KOPT-K1 (cell line): ENCODE results near the gene PCDH17.

Source experiments
- H3K27ac ChIP-seq: fragments of 200-600 bp; sonication (generic); 2 replicates; pipeline ENCODE4 v1.5.1; 2016; ENCODE audit warnings: antibody characterized with exemption, mild to moderate bottlenecking, low read depth, low read length; ENCODE audit not compliant: poor library complexity, severe bottlenecking
- H3K36me3 ChIP-seq: fragments of 200-600 bp; sonication (generic); 2 replicates; pipeline ENCODE4 v1.5.1; 2017; ENCODE audit warnings: antibody characterized with exemption, mild to moderate bottlenecking, low read length, moderate library complexity; ENCODE audit not compliant: insufficient read depth
- H3K9me3 ChIP-seq: fragments of 200-600 bp; sonication (generic); 2 replicates; pipeline ENCODE4 v1.5.1; 2017; ENCODE audit warnings: antibody characterized with exemption, low read length, mild to moderate bottlenecking; ENCODE audit not compliant: insufficient read depth, poor library complexity, severe bottlenecking

The PCDH17 gene

DNA sequence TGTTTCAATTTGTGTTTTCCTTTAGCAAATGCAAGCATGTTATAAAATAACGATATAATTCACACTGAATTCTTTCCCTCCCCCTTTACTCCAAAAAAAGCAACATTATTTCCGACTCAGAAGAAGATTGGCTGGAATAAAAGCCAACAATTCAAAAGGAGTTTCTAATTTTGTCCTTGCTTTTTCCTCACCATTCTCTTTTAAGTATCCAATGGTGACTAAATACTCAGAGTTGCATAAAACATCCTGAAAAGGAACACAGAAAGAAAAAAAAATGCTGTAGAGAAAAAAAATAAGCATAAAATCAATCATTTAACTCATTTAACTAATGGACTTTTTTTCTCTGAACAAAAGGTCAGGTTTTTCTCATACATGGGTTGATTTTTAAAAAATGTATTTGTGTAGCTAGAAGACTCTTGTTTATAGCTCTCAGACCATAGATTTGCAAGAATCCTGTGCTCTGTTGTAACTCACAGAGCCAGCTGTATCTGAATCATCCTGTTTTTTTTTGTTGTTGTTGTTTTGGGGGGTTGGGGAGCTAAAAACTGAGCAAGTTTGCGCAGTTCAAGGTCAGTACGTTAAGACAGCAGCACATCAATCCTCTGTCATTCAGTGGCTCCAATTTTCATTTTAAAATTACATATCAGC is 108.1 kb downstream of the PCDH17 start:
- no peaks in the 10 kb centered on the region for H3K9me3 ChIP-seq
- H3K27ac ChIP-seq, result no peak overlapping the region

GRCh38 chr13:57740719-57741118 is 109.2 kb downstream of the PCDH17 start:
- no peaks in the 10 kb centered on the region for H3K9me3 ChIP-seq
- no peak overlapping the region for H3K27ac ChIP-seq

More for the DNA sequence above, 108.1 kb downstream of the PCDH17 start:
- no peaks in the 10 kb centered on the region for H3K36me3 ChIP-seq

DNA sequence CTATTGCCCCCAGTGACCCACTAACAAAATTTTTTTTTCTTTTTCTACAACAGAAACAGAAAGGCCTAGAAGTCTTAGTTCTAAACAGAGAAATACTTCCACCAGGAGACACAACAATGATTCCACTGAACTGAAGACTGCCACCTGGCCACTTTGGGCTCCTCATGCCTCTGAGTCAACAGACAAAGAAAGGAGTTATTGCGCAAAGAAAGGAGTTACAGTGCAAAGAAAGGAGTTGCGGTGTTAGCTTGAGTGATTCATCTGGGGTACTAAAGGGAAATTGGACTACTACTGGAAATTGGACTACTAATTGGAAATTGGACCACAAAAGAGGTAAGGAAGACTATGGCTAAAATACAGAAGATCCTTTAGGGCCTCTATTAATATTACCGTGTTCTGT is 116.6 kb downstream of the PCDH17 start:
- no peaks in the 10 kb centered on the region for H3K36me3 ChIP-seq
- no peak overlapping the region for H3K27ac ChIP-seq
- no peaks in the 10 kb centered on the region for H3K9me3 ChIP-seq

More at GRCh38 chr13:57740719-57741118, 109.2 kb downstream of the PCDH17 start:
- no peaks in the 10 kb centered on the region for H3K36me3 ChIP-seq

- H3K27ac ChIP-seq, result no peak overlapping the region
- H3K9me3 ChIP-seq, result no peaks in the 10 kb centered on the region
- no peaks in the 10 kb centered on the region for H3K36me3 ChIP-seq
Observed at GRCh38 chr13:57760951-57761350, 129.4 kb downstream of the PCDH17 start.

DNA sequence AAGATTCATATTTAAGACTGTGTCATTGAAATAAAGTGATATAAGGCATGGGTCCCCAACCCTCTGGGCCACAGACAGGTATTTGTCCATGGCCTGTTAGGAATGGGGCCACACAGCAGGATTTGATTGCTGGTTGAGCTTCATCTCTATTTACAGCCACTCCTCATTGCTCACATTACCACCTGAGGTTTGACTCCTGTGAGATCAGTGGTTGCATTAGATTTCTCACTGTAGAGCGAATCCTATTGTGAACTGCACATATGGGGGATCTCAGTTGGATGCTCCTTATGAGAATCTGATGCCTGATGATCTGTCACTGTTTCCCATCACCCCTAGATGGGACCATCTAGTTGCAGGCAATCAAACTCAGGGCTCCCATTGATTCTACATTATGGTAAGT is 132.1 kb downstream of the PCDH17 start:
- Histone ChIP-seq H3K36me3 (no peaks in the 10 kb centered on the region), H3K27ac (no peak overlapping the region), H3K9me3 (no peaks in the 10 kb centered on the region)
